B cell (primary cell): Measurements from ENCODE around the gene AMH.

Source experiments
- CTCF ChIP-seq: fragments of 200-600 bp; IDR thresholded peaks from one replicate; pipeline ENCODE4 v1.8.0; 2022; ENCODE audit warnings: antibody characterized with exemption, mild to moderate bottlenecking
- EZH2 ChIP-seq: IDR thresholded peaks from 2 replicates; pipeline ENCODE4 v1.6.1; 2012; ENCODE audit warnings: borderline replicate concordance, low read depth, mild to moderate bottlenecking, moderate library complexity, low read length; ENCODE audit not compliant: insufficient read depth, poor library complexity, severe bottlenecking

GRCh38 chr19:2216361-2217225 lies 32.5 kb upstream of the AMH start:
- TF ChIP-seq EZH2 (no peak), CTCF (no peak)
